Smooth muscle cell of the brain vasculature (primary cell): Measurements from ENCODE around the gene SLC38A10.

Experiments used
- DNase-seq: peaks from one replicate; pipeline ENCODE4 v3.0.0-alpha.2; 2012; ENCODE audit warnings: low read depth, low spot score

SLC38A10 gene

GRCh38 chr17:81277946-81278693 is 17.0 kb downstream of the SLC38A10 start:
- DNase-seq: no peak

DNA sequence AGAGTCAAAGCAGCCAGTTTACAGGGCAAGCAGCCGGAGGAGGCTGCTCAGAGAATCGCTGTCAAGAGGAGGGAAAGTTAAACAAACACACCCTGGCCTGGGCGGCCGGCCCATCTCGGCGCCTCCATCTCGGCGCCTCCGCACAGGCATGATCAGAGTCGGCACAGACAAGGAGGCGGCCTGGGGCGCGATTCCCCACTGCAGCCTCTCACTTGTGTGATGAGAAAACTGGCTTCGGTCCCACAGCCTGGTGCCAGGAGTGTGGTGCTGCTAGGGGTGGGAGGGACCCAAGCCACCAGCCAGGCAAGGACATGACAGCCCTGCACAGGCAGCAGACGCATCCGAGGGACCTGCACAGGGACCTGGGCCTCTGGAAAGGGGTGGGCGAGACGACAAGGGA is 17.7 kb downstream of the SLC38A10 start:
- no peak for DNase-seq

DNA sequence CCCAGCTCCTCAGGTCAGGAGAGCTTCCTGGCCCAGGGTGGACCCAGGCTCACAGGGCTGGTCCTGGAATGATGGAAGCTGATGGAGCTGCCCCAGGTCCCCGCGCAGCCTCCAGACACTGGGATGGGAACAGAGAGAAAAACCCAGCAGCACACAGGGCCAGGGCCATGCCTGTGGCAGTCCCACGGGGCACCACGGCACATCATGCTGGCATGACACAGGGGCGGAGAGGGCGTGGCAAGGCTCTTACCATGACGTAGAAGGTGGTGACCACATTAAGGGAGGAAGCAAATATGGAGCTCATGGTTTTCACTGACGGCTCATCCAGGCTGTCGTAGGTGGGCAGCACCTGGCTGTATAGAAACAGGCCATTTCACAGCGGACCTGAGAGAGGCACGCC is 18.3 kb downstream of the SLC38A10 start:
- no peak for DNase-seq

- no peak for DNase-seq
Measured at GRCh38 chr17:81274471-81274855, 20.6 kb downstream of the SLC38A10 start.

DNA sequence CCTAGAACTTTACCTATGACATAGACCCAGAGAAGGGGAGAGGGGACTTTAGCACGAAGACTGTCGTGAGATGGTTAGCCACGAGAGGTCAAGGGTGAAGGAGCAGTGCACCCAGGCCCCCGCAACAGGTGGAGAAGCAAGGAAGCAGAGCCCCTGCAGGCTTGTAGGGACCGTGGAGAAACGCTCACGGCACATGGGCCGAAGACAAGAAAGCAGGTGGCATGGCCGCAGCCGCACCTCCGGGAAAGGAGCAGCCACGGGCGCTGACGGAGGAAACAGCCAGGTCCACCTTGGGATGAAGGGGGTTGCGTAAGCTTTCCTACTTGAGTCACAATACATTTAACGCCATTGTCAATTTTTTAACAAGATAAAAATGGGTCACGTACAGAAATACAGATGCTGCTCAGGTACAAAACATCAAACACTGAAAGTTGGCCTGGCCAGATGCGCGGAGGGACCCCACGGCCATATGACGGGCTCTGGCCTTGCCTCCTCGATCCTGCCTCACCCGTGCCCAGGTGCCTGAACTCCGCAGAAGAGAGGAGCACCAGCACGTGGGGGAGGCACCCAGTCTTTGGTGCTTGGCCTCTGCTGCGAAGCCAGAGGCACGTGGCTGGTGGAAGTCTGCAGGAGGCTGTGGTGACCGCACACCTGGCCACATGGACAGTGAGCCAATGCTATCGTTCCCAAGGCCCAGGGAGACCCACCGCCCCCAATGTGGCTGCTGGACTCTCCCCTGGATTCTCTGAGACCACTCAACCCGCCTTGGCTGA is 21.2 kb downstream of the SLC38A10 start:
- DNase-seq: no peak

DNA sequence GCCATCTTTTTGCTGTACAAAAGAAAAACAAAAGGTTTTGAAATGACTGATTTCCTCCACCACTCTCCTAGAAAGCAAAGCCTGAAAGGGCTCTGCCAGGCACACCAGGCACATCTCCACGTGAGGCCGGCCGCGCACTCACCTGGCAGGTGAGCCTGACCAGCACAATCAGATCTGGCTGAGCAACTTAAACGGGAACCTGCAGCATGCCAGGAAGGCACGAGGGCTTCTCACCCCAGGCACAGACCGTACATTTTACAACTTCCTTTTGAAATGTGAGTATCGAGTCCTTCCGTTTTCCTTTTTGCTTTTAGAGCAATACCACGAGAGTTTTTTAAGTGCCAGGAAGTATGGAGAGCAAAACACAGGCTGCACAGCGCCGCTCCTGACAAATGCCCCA is 22.5 kb downstream of the SLC38A10 start:
- DNase-seq: no peak

DNA sequence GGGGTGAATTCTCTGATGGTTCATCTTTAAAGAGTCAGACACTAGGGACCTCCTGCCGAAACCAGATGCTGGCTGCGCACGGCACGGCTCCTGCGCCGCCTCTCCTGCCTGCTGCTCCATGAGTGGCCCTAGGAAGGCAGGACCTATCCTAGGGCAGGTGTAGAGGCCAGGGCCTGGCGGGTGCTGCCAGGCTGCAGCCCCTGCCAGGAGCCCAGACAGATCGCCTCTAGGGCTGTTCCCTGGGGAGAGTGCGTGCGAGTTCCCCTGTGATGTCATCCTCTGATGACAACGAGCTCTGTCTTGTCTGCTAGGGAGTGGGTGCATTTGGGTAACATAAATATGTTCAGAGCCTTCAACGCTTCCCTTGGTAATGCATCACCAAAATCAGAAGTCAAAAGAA is 23.9 kb downstream of the SLC38A10 start:
- no peak for DNase-seq

GRCh38 chr17:81270279-81270678 is 24.8 kb downstream of the SLC38A10 start:
- no peak for DNase-seq

GRCh38 chr17:81267390-81268067 is 27.6 kb downstream of the SLC38A10 start:
- DNase-seq: no peak

GRCh38 chr17:81265576-81265975 is 29.5 kb downstream of the SLC38A10 start:
- DNase-seq: no peak

GRCh38 chr17:81264640-81265039 is 30.5 kb downstream of the SLC38A10 start:
- DNase-seq: no peak

GRCh38 chr17:81263371-81264181 is 31.5 kb downstream of the SLC38A10 start:
- no peak for DNase-seq

DNA sequence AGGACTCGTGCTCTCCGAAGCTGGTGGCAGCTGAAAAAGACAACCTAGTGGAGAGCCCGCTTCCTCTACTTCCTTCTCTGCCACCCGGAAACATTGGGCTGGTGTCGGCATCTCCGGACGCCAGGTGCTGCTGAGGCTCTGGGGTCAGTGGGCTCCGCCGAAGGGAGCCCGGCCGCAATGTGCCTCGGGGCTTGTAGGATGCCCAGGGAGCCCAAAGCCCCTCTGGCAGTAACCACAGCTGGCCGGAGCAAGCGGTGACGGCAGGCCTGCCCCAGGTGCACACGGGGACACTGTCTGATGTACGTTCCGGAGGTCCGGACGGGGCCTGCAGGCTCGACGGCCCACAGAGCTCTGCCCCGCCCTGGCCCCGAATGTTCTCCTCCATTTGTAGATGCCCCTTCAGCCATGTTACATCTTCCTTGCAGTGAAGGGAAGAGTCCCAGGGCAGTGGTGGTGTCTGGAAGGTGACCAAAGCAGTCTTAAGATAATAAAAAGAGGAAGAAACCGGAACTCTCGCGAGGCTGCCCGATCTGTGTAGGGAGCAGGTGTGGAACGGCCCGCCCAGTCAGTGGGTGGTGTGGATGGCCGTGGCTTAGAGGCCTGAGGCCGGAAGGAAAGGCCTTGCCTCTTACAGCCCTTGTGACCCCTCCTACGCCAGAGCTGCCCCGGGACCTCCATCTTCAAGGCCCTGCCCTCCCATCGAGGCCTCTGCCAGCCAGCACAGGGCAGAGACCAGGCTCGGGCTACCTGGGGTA is 33.3 kb downstream of the SLC38A10 start:
- no peak for DNase-seq

DNA sequence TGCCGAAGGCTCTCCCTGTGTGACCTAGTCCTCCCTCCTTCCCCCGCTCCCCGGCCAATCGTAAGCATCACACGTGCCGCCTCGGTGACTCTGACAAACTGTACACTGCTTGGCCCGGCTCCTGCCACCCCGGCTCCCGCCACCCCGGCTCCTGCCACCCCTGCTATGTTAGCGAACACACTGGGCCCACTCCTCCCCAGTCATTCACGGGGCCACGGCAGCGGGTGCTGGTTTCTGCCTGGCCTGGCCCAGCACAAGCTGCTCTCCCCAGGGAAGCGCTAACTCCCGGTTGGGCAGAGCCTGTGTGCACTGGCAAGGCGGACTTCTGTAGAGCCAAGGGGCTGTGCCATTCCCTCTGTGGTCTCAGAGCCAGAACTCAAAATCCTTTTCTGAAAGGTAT is 34.0 kb downstream of the SLC38A10 start:
- no peak for DNase-seq

- DNase-seq: no peak
Measured at GRCh38 chr17:81260641-81261040, 34.5 kb downstream of the SLC38A10 start.

DNA sequence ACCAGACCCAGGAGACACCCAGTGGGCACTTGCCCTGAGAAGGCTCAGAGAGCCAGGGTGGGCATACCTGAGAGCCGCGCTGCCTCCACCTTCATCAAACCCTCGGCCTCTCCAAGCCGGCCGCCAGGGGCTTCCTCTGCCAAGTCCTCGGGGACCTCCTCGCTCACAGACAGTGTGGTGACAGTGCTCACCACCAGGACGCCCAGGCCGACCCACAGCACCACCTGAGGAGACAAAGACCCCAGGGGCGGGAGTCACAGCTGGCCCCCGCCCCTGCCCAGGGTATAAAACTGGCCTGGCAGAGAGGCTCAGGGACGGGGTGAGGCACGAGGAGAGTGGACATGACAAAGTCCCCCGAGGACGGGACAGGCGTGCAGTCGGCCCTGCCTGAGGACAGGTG is 34.9 kb downstream of the SLC38A10 start:
- no peak for DNase-seq

DNA sequence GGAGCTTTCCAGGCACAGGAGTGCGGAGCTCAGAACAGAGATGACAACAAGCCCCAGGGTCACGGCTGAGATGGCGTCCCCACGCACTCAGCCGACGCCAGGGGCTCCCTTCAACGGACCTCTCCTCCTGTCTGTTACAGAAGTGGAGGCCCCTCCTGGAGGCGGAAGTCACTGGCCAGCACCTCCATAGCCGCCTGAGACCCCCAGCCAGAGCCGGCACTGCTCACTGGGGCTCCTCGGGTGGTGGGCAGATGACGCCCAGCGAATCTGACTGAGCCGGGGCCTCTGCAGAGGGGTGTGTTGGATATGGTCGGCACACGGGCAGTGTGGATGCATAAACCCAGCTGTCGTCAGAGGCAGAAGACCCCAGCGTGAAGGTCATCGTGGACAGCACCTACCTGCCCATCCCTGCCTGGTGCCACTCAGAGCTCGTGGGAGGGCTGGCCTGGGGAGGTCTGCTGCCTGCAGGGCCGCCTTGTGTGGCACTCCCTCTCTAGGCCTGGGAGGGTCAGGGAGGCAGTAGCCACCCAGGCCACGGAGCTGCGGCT is 36.0 kb downstream of the SLC38A10 start:
- DNase-seq: no peak

- no peak for DNase-seq
Measured at GRCh38 chr17:81258292-81258691, 36.8 kb downstream of the SLC38A10 start.

DNA sequence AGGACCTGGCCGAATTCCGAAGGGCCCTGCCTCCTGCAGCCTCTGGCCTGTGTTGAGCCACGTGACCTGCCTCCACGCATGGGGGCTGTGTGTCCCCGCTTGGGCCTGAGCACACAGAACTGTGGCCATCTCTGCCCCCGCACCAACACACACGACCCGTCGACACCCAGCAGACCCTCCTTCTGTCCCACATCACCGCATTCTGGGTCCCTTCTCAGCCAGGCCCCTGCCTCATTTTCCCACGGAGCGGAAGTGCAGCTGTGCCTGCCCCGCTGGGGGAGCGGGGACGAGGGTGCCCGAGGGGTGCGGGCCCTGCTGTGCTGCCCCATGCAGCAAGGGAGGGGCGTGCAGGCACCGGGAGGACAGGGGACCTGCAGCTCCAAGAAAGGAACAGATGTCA is 37.6 kb downstream of the SLC38A10 start:
- no peak for DNase-seq

GRCh38 chr17:81256616-81257015 is 38.5 kb downstream of the SLC38A10 start:
- DNase-seq: no peak
